Endothelial cell of umbilical vein (primary cell): Measurements from ENCODE around the gene C9. TPM values are rescaled to one million over a fixed set of nuclear protein-coding genes. Genes with fewer than 3 reads are reported as not detected.

Experiments
- BruUV-seq: library from RNA; stranded (reverse); fragments of 400-500 nt; replicated peaks from 2 replicates; lab custom pipeline; 2021; lab: Mats Ljungman, UMichigan
- CTCF ChIA-PET: fragments of 300-600, 350-600 bp; sonication (Branson Sonifier 250); formaldehyde crosslinking; loops from one replicate; lab custom pipeline; 2021; ENCODE audit warnings: antibody characterized with exemption, inconsistent platforms; lab: Charles Lee
- POLR2A ChIA-PET: fragments of 300-600, 350-600 bp; sonication (Branson Sonifier 250); formaldehyde crosslinking; loops from one replicate; lab custom pipeline; 2021; ENCODE audit warnings: antibody characterized with exemption, inconsistent platforms; lab: Charles Lee
- DNase-seq: peaks from one replicate; pipeline ENCODE4 v3.0.0-alpha.2; 2011; ENCODE audit warnings: low read depth, low spot score
- FAIRE-seq: peaks from 2 replicates; lab custom pipeline; 2011; peaks lifted over from hg19 to GRCh38; lab: Jason Lieb, UNC
- H2AFZ ChIP-seq: 2 replicates; pipeline ENCODE4 v1.6.0; 2012; ENCODE audit warnings: low read depth, low read length, control low read depth, inconsistent platforms
- H3K27ac ChIP-seq: 2 replicates; pipeline ENCODE4 v1.5.1; 2011; ENCODE audit warnings: low read depth, mild to moderate bottlenecking, control low read depth, low read length, moderate library complexity; ENCODE audit not compliant: insufficient read depth
- H3K27me3 ChIP-seq, 2 experiments: 2 replicates each; pipeline versions ENCODE4 v1.6.0 to v1.6.1; 2011; ENCODE audit warnings: low read length in 2 of 2, mixed read lengths in 1 of 2; ENCODE audit not compliant: control insufficient read depth in 2 of 2, insufficient read depth in 2 of 2
- H3K36me3 ChIP-seq, 2 experiments: 2 replicates in 1 of 2; 3 replicates in 1 of 2; pipeline ENCODE4 v1.5.1; 2011; ENCODE audit warnings: low read length in 2 of 2, mild to moderate bottlenecking in 1 of 2, moderate library complexity in 1 of 2; ENCODE audit not compliant: control insufficient read depth in 2 of 2, insufficient read depth in 2 of 2; ENCODE audit errors: extremely low read depth in 1 of 2
- H3K4me1 ChIP-seq: 3 replicates; pipeline ENCODE4 v1.5.1; 2011; ENCODE audit warnings: mild to moderate bottlenecking, low read length; ENCODE audit not compliant: control insufficient read depth, insufficient read depth; ENCODE audit errors: extremely low read depth
- H3K4me2 ChIP-seq: 2 replicates; pipeline ENCODE4 v1.6.1; 2011; ENCODE audit warnings: low read length, control low read depth, mixed read lengths; ENCODE audit not compliant: insufficient read depth
- H3K4me3 ChIP-seq, 3 experiments: fragments of 200-600 bp in 1 of 3; sonication (generic), shearing (Covaris generic) in 1 of 3; replicated peaks in 1 of 3; 2 replicates each; pipeline ENCODE4 v1.5.1; 2011 to 2016; ENCODE audit warnings: control low read depth in 3 of 3, low read length in 3 of 3, mild to moderate bottlenecking in 2 of 3, inconsistent platforms in 1 of 3, low read depth in 1 of 3, moderate library complexity in 1 of 3; ENCODE audit not compliant: insufficient read depth in 1 of 3
- H3K79me2 ChIP-seq: 2 replicates; pipeline ENCODE4 v1.6.0; 2012; ENCODE audit warnings: low read length, inconsistent platforms; ENCODE audit not compliant: control insufficient read depth, insufficient read depth
- H3K9ac ChIP-seq: replicated peaks from 2 replicates; pipeline ENCODE3; 2011; ENCODE audit warnings: low read length, control low read depth; ENCODE audit not compliant: insufficient read depth; ENCODE audit errors: extremely low read depth
- H3K9me1 ChIP-seq: replicated peaks from 3 replicates; pipeline ENCODE4 v1.6.0; 2011; ENCODE audit warnings: mild to moderate bottlenecking, low read length; ENCODE audit not compliant: control insufficient read depth, insufficient read depth; ENCODE audit errors: extremely low read depth
- H3K9me3 ChIP-seq: replicated peaks from 2 replicates; pipeline ENCODE4 v1.5.1; 2012; ENCODE audit warnings: low read length, inconsistent platforms; ENCODE audit not compliant: control insufficient read depth, insufficient read depth
- H4K20me1 ChIP-seq: replicated peaks from 2 replicates; pipeline ENCODE3; 2011; ENCODE audit warnings: mild to moderate bottlenecking, low read length; ENCODE audit not compliant: control insufficient read depth, insufficient read depth; ENCODE audit errors: extremely low read depth
- CTCF ChIP-seq, 2 donors: IDR thresholded peaks; 1 replicate in 1 of 2; 2 replicates in 1 of 2; pipeline ENCODE4 v1.5.1; 2011; ENCODE audit warnings: low read length in 2 of 2, mild to moderate bottlenecking in 2 of 2, moderate library complexity in 2 of 2, control low read depth in 1 of 2, inconsistent platforms in 1 of 2, low read depth in 1 of 2; ENCODE audit not compliant: insufficient read depth in 1 of 2; ENCODE audit errors: extremely low read depth in 1 of 2
- EZH2 ChIP-seq: IDR thresholded peaks from 2 replicates; pipeline ENCODE4 v1.6.1; 2012; ENCODE audit warnings: borderline replicate concordance, low read depth, mild to moderate bottlenecking, moderate library complexity, low read length, inconsistent platforms; ENCODE audit not compliant: severe bottlenecking
- FOS ChIP-seq: IDR thresholded peaks from 2 replicates; pipeline ENCODE4 v1.6.1; 2011; ENCODE audit warnings: mild to moderate bottlenecking, low read length, moderate library complexity, borderline replicate concordance; ENCODE audit not compliant: insufficient read depth
- GATA2 ChIP-seq: IDR thresholded peaks from 2 replicates; pipeline ENCODE4 v1.7.0; 2011; ENCODE audit warnings: low read depth, mild to moderate bottlenecking, moderate library complexity, mixed read lengths, low read length; ENCODE audit not compliant: insufficient read length, insufficient read depth
- JUN ChIP-seq: IDR thresholded peaks from 2 replicates; pipeline ENCODE4 v1.6.1; 2011; ENCODE audit warnings: borderline replicate concordance, low read depth; ENCODE audit not compliant: insufficient read length, insufficient read depth
- MAX ChIP-seq: IDR thresholded peaks from 2 replicates; pipeline ENCODE4 v1.6.1; 2011; ENCODE audit not compliant: insufficient read depth, insufficient read length
- MYC ChIP-seq: IDR thresholded peaks from one replicate; pipeline ENCODE4 v1.6.1; 2011; ENCODE audit warnings: mild to moderate bottlenecking, low read depth, low read length
- POLR2A ChIP-seq: IDR thresholded peaks from 2 replicates; pipeline ENCODE4 v1.6.1; 2012; ENCODE audit warnings: low read depth, mild to moderate bottlenecking, control low read depth, low read length
- POLR2AphosphoS5 ChIP-seq: IDR thresholded peaks from 2 replicates; pipeline ENCODE4 v1.6.1; 2012; ENCODE audit warnings: low read depth, mild to moderate bottlenecking, control low read depth, low read length, moderate library complexity; ENCODE audit not compliant: insufficient read depth
- dilution Hi-C: fragments of 300-500 bp; cut with MboI; formaldehyde crosslinking; loops from one replicate; pipeline ENCODE4 v1.15.0; 2019; ENCODE audit warnings: low sequenced_read_pairs; ENCODE audit not compliant: extremely low pct_ligation_motif_present
- intact Hi-C: fragments of 100-400 bp; cut with micrococcal nuclease; formaldehyde crosslinking; loops from one replicate; pipeline ENCODE4 v1.10.0; 2022
- polyA plus RNA-seq, 4 experiments: library from polyadenylated mRNA; depleted of rRNA in 3 of 4; stranded (reverse) in 3 of 4; unstranded in 1 of 4; fragments of >200 nt; gene quantifications; 2 replicates each; pipeline versions ENCODE4 v1.2.1 to v1.2.3, GENCODE V29; 2011 to 2012; ENCODE audit warnings: missing spikeins in 1 of 4
- total RNA-seq: library from RNA; stranded (reverse); gene quantifications from 2 replicates; pipeline ENCODE4 v1.2.3, GENCODE V29; 2021

The C9 gene
- total and polyA plus RNA-seq, 2 donors (not counting 3 experiments of a cell fraction or from before 2014, with no cell fraction given): 0.33 TPM; not detected in 1

- H2AFZ ChIP-seq: no peak overlapping the region
- H4K20me1 ChIP-seq: no peaks in the 10 kb centered on the region
- no TSS peak for BruUV-seq
- no peak overlapping the region for H3K4me3 ChIP-seq
- dilution Hi-C loops: no loop called here
- H3K9me3 ChIP-seq: no peaks in the 10 kb centered on the region
- peak overlapping the region; percentile 78 for H3K9ac ChIP-seq
- peak overlapping the region; percentile 99 for H3K27ac ChIP-seq
- H3K4me1 ChIP-seq: peaks cover 39% of the 10 kb centered on the region
- H3K79me2 ChIP-seq: no peaks in the 10 kb centered on the region
- TF ChIP-seq POLR2AphosphoS5 (no peak), CTCF (IDR thresholded peaks at IDR 0.05; ENCODE audit: extremely low read depth in 1 of 2, insufficient read depth in 1 of 2, low read depth in 1 of 2, low read length in 2 of 2) (no peak), GATA2 (no peak), MYC (no peak), POLR2A (no peak), FOS (no peak), EZH2 (no peak), JUN (no peak), MAX (no peak)
- no peak for DNase-seq
- no peaks in the 10 kb centered on the region for H3K36me3 ChIP-seq
- peak overlapping the region; percentile 88 for H3K4me2 ChIP-seq
- FAIRE-seq: no peak
- no peaks in the 10 kb centered on the region for H3K27me3 ChIP-seq
- intact Hi-C loops: loop anchor here (2.0 to 10.0 kb wide), 4 partner anchors 79 to 367 kb away; partner anchors contain the start of gene FYB1
- H3K9me1 ChIP-seq: no peaks in the 10 kb centered on the region
- ChIA-PET POLR2A (no interaction called here), CTCF (interaction anchor here (0.7 to 1.1 kb wide), 2 partner anchors 15 to 144 kb away, joined by 3 to 6 read pairs; no protein-coding TSS in a partner anchor)
Observed at GRCh38 chr5:39361306-39361705, 3.0 kb downstream of the C9 start.
